ENCODE results near the gene OPHN1.

OPHN1 gene

GRCh38 chrX:68045008-68045577 lies 388.2 kb downstream of the OPHN1 start:
- no peak for DNase-seq

- no peak for DNase-seq
Observed at GRCh38 chrX:68043713-68044438, 389.4 kb downstream of the OPHN1 start.

- no peak for DNase-seq
Observed at GRCh38 chrX:68041110-68041509, 392.2 kb downstream of the OPHN1 start.

GRCh38 chrX:68018248-68019203 lies 414.8 kb downstream of the OPHN1 start:
- DNase-seq: no peak

GRCh38 chrX:67998540-67998939 lies 434.8 kb downstream of the OPHN1 start:
- DNase-seq: no peak

Measured in CD4-positive, alpha-beta T cell treated with Interleukin-15 for 1 hour (primary cell).